Endothelial cell of umbilical vein (primary cell): ENCODE data around the gene PPP2R5B. TPM values are rescaled to one million over a fixed set of nuclear protein-coding genes. Genes with fewer than 3 reads are reported as not detected.

ENCODE experiments used
- BruUV-seq: library from RNA; stranded (reverse); fragments of 400-500 nt; replicated peaks from 2 replicates; lab custom pipeline; 2021; lab: Mats Ljungman, UMichigan
- CTCF ChIA-PET: fragments of 300-600, 350-600 bp; sonication (Branson Sonifier 250); formaldehyde crosslinking; loops from one replicate; lab custom pipeline; 2021; ENCODE audit warnings: antibody characterized with exemption, inconsistent platforms; lab: Charles Lee
- POLR2A ChIA-PET: fragments of 300-600, 350-600 bp; sonication (Branson Sonifier 250); formaldehyde crosslinking; loops from one replicate; lab custom pipeline; 2021; ENCODE audit warnings: antibody characterized with exemption, inconsistent platforms; lab: Charles Lee
- DNase-seq: peaks from one replicate; pipeline ENCODE4 v3.0.0-alpha.2; 2011; ENCODE audit warnings: low read depth, low spot score
- FAIRE-seq: peaks from 2 replicates; lab custom pipeline; 2011; peaks lifted over from hg19 to GRCh38; lab: Jason Lieb, UNC
- H2AFZ ChIP-seq: 2 replicates; pipeline ENCODE4 v1.6.0; 2012; ENCODE audit warnings: low read depth, low read length, control low read depth, inconsistent platforms
- H3K27ac ChIP-seq: 2 replicates; pipeline ENCODE4 v1.5.1; 2011; ENCODE audit warnings: low read depth, mild to moderate bottlenecking, control low read depth, low read length, moderate library complexity; ENCODE audit not compliant: insufficient read depth
- H3K27me3 ChIP-seq, 2 experiments: 2 replicates each; pipeline versions ENCODE4 v1.6.0 to v1.6.1; 2011; ENCODE audit warnings: low read length in 2 of 2, mixed read lengths in 1 of 2; ENCODE audit not compliant: control insufficient read depth in 2 of 2, insufficient read depth in 2 of 2
- H3K36me3 ChIP-seq, 2 experiments: 2 replicates in 1 of 2; 3 replicates in 1 of 2; pipeline ENCODE4 v1.5.1; 2011; ENCODE audit warnings: low read length in 2 of 2, mild to moderate bottlenecking in 1 of 2, moderate library complexity in 1 of 2; ENCODE audit not compliant: control insufficient read depth in 2 of 2, insufficient read depth in 2 of 2; ENCODE audit errors: extremely low read depth in 1 of 2
- H3K4me1 ChIP-seq: 3 replicates; pipeline ENCODE4 v1.5.1; 2011; ENCODE audit warnings: mild to moderate bottlenecking, low read length; ENCODE audit not compliant: control insufficient read depth, insufficient read depth; ENCODE audit errors: extremely low read depth
- H3K4me2 ChIP-seq: 2 replicates; pipeline ENCODE4 v1.6.1; 2011; ENCODE audit warnings: low read length, control low read depth, mixed read lengths; ENCODE audit not compliant: insufficient read depth
- H3K4me3 ChIP-seq, 3 experiments: fragments of 200-600 bp in 1 of 3; sonication (generic), shearing (Covaris generic) in 1 of 3; replicated peaks in 1 of 3; 2 replicates each; pipeline ENCODE4 v1.5.1; 2011 to 2016; ENCODE audit warnings: control low read depth in 3 of 3, low read length in 3 of 3, mild to moderate bottlenecking in 2 of 3, inconsistent platforms in 1 of 3, low read depth in 1 of 3, moderate library complexity in 1 of 3; ENCODE audit not compliant: insufficient read depth in 1 of 3
- H3K79me2 ChIP-seq: 2 replicates; pipeline ENCODE4 v1.6.0; 2012; ENCODE audit warnings: low read length, inconsistent platforms; ENCODE audit not compliant: control insufficient read depth, insufficient read depth
- H3K9ac ChIP-seq: replicated peaks from 2 replicates; pipeline ENCODE3; 2011; ENCODE audit warnings: low read length, control low read depth; ENCODE audit not compliant: insufficient read depth; ENCODE audit errors: extremely low read depth
- H3K9me1 ChIP-seq: replicated peaks from 3 replicates; pipeline ENCODE4 v1.6.0; 2011; ENCODE audit warnings: mild to moderate bottlenecking, low read length; ENCODE audit not compliant: control insufficient read depth, insufficient read depth; ENCODE audit errors: extremely low read depth
- H3K9me3 ChIP-seq: replicated peaks from 2 replicates; pipeline ENCODE4 v1.5.1; 2012; ENCODE audit warnings: low read length, inconsistent platforms; ENCODE audit not compliant: control insufficient read depth, insufficient read depth
- H4K20me1 ChIP-seq: replicated peaks from 2 replicates; pipeline ENCODE3; 2011; ENCODE audit warnings: mild to moderate bottlenecking, low read length; ENCODE audit not compliant: control insufficient read depth, insufficient read depth; ENCODE audit errors: extremely low read depth
- EZH2 ChIP-seq: IDR thresholded peaks from 2 replicates; pipeline ENCODE4 v1.6.1; 2012; ENCODE audit warnings: borderline replicate concordance, low read depth, mild to moderate bottlenecking, moderate library complexity, low read length, inconsistent platforms; ENCODE audit not compliant: severe bottlenecking
- FOS ChIP-seq: IDR thresholded peaks from 2 replicates; pipeline ENCODE4 v1.6.1; 2011; ENCODE audit warnings: mild to moderate bottlenecking, low read length, moderate library complexity, borderline replicate concordance; ENCODE audit not compliant: insufficient read depth
- GATA2 ChIP-seq: IDR thresholded peaks from 2 replicates; pipeline ENCODE4 v1.7.0; 2011; ENCODE audit warnings: low read depth, mild to moderate bottlenecking, moderate library complexity, mixed read lengths, low read length; ENCODE audit not compliant: insufficient read length, insufficient read depth
- JUN ChIP-seq: IDR thresholded peaks from 2 replicates; pipeline ENCODE4 v1.6.1; 2011; ENCODE audit warnings: borderline replicate concordance, low read depth; ENCODE audit not compliant: insufficient read length, insufficient read depth
- MAX ChIP-seq: IDR thresholded peaks from 2 replicates; pipeline ENCODE4 v1.6.1; 2011; ENCODE audit not compliant: insufficient read depth, insufficient read length
- MYC ChIP-seq: IDR thresholded peaks from one replicate; pipeline ENCODE4 v1.6.1; 2011; ENCODE audit warnings: mild to moderate bottlenecking, low read depth, low read length
- POLR2A ChIP-seq: IDR thresholded peaks from 2 replicates; pipeline ENCODE4 v1.6.1; 2012; ENCODE audit warnings: low read depth, mild to moderate bottlenecking, control low read depth, low read length
- POLR2AphosphoS5 ChIP-seq: IDR thresholded peaks from 2 replicates; pipeline ENCODE4 v1.6.1; 2012; ENCODE audit warnings: low read depth, mild to moderate bottlenecking, control low read depth, low read length, moderate library complexity; ENCODE audit not compliant: insufficient read depth
- dilution Hi-C: fragments of 300-500 bp; cut with MboI; formaldehyde crosslinking; loops from one replicate; pipeline ENCODE4 v1.15.0; 2019; ENCODE audit warnings: low sequenced_read_pairs; ENCODE audit not compliant: extremely low pct_ligation_motif_present
- intact Hi-C: fragments of 100-400 bp; cut with micrococcal nuclease; formaldehyde crosslinking; loops from one replicate; pipeline ENCODE4 v1.10.0; 2022
- polyA plus RNA-seq, 4 experiments: library from polyadenylated mRNA; depleted of rRNA in 3 of 4; stranded (reverse) in 3 of 4; unstranded in 1 of 4; fragments of >200 nt; gene quantifications; 2 replicates each; pipeline versions ENCODE4 v1.2.1 to v1.2.3, GENCODE V29; 2011 to 2012; ENCODE audit warnings: missing spikeins in 1 of 4
- total RNA-seq: library from RNA; stranded (reverse); gene quantifications from 2 replicates; pipeline ENCODE4 v1.2.3, GENCODE V29; 2021
- TF ChIP-seq, protein P1 (sequence below), 2 donors: IDR thresholded peaks; 1 replicate in 1 of 2; 2 replicates in 1 of 2; pipeline ENCODE4 v1.5.1; 2011; ENCODE audit warnings: low read length in 2 of 2, mild to moderate bottlenecking in 2 of 2, moderate library complexity in 2 of 2, control low read depth in 1 of 2, inconsistent platforms in 1 of 2, low read depth in 1 of 2; ENCODE audit not compliant: insufficient read depth in 1 of 2; ENCODE audit errors: extremely low read depth in 1 of 2

Gene PPP2R5B
- total and polyA plus RNA-seq, 2 donors (not counting 3 experiments of a cell fraction or from before 2014, with no cell fraction given), result 17.6 to 17.8 TPM

GRCh38 chr11:64900774-64901173 lies 23.7 kb upstream of the PPP2R5B start:
- Histone ChIP-seq H2AFZ (no peak overlapping the region), H3K4me2 (no peak overlapping the region), H3K36me3 (peaks cover 0 to 43% of the 10 kb centered on the region in 2 experiments), H3K4me1 (no peaks in the 10 kb centered on the region), H3K4me3 (no peak overlapping the region), H4K20me1 (no peaks in the 10 kb centered on the region), H3K9me3 (no peaks in the 10 kb centered on the region), H3K9ac (no peak overlapping the region), H3K9me1 (no peaks in the 10 kb centered on the region), H3K27me3 (no peaks in the 10 kb centered on the region), H3K79me2 (no peaks in the 10 kb centered on the region), H3K27ac (no peak overlapping the region)
- ChIA-PET POLR2A (no interaction called here), CTCF (interaction anchor here (1.4 kb wide), 1 partner anchor 14 kb away, joined by 3 read pairs; no protein-coding TSS in a partner anchor)
- dilution Hi-C loops (no loop called here), intact Hi-C loops (no loop called here)
- no TSS peak for BruUV-seq
- DNase-seq (no peak), FAIRE-seq (no peak)
- TF ChIP-seq POLR2AphosphoS5 (no peak), POLR2A (no peak), JUN (no peak)

DNA sequence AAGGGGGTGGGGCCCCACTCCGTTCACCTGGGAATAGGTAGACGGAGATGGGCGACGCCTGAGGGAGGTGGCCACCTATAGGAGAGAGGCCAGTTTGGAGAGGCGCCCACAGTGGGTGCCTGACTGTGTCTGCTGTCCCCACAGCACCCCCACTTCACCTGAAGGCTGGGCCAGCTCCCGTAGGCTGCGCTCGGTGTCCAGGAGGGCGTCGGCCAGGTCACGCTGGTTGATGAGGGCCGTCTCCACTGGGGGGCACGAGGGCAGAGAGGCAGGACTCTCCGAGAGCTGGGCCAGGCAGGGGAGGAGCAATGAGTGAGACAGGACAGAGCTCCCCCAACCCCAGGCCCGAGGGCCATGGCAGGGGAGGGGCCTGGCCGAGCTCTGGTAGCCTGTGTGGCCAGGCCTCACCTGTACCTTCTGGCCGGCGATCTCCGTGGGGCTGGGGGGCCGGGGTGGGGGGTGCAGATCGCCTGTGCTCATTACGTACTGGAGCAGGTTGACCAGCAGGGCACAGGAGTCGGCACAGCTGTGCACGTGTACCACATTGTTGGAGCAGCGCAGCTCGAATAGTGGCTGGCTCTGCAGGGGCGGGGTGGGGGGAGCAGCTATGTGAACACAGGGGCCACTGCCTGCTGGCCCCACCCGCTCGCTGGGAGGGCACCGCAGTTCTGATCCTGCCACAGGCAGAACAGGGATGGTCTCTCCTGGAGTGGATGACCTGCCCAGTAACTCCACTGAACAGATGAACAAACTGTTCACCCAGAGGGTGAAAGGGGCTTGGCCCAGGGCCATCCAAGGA lies 22.2 kb upstream of the PPP2R5B start:
- no peaks in the 10 kb centered on the region for H3K9me1 ChIP-seq
- no peak for TF ChIP-seq EZH2
- TF ChIP-seq JUN, result no peak
- no peak for TF ChIP-seq MAX
- no peak for TF ChIP-seq POLR2AphosphoS5
- TF ChIP-seq, protein P1, sequence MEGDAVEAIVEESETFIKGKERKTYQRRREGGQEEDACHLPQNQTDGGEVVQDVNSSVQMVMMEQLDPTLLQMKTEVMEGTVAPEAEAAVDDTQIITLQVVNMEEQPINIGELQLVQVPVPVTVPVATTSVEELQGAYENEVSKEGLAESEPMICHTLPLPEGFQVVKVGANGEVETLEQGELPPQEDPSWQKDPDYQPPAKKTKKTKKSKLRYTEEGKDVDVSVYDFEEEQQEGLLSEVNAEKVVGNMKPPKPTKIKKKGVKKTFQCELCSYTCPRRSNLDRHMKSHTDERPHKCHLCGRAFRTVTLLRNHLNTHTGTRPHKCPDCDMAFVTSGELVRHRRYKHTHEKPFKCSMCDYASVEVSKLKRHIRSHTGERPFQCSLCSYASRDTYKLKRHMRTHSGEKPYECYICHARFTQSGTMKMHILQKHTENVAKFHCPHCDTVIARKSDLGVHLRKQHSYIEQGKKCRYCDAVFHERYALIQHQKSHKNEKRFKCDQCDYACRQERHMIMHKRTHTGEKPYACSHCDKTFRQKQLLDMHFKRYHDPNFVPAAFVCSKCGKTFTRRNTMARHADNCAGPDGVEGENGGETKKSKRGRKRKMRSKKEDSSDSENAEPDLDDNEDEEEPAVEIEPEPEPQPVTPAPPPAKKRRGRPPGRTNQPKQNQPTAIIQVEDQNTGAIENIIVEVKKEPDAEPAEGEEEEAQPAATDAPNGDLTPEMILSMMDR (IDR thresholded peaks at IDR 0.05; ENCODE audit: extremely low read depth in 1 of 2, insufficient read depth in 1 of 2, low read depth in 1 of 2, low read length in 2 of 2), result no peak
- TF ChIP-seq GATA2, result no peak
- no peak for TF ChIP-seq POLR2A
- no peak for TF ChIP-seq MYC
- no peak for TF ChIP-seq FOS
- no peak overlapping the region for H3K9ac ChIP-seq
- POLR2A ChIA-PET, result no interaction called here
- no peaks in the 10 kb centered on the region for H3K27me3 ChIP-seq
- no peak overlapping the region for H3K4me3 ChIP-seq
- no peaks in the 10 kb centered on the region for H3K9me3 ChIP-seq
- dilution Hi-C loops, result no loop called here
- BruUV-seq, result no TSS peak
- no peak for DNase-seq
- no peaks in the 10 kb centered on the region for H3K79me2 ChIP-seq
- intact Hi-C loops, result no loop called here
- H3K4me1 ChIP-seq, result no peaks in the 10 kb centered on the region
- no peak overlapping the region for H3K27ac ChIP-seq
- peaks cover 0 to 53% of the 10 kb centered on the region in 2 experiments for H3K36me3 ChIP-seq
- CTCF ChIA-PET, result no interaction called here
- no peak for FAIRE-seq
- H4K20me1 ChIP-seq, result no peaks in the 10 kb centered on the region
- no peak overlapping the region for H3K4me2 ChIP-seq
- H2AFZ ChIP-seq, result no peak overlapping the region
